Activated CD8-positive, alpha-beta memory T cell treated with anti-CD3 and anti-CD28 coated beads for 24 hours (primary cell): ENCODE measurements around the gene AAK1.
"Not testable (repeated sequence)": the region's sequence is repeated elsewhere in the genome, so short reads cannot be mapped to it uniquely, and the experiment has no call there.

ENCODE experiments used
- DNase-seq: peaks from one replicate; pipeline ENCODE4 v3.0.0-alpha.2; 2020

The AAK1 gene

GRCh38 chr2:69659349-69659748, 15.8 kb upstream of the AAK1 start:
- no peak for DNase-seq

GRCh38 chr2:69652206-69652605, 8.7 kb upstream of the AAK1 start:
- no peak for DNase-seq

GRCh38 chr2:69647196-69647595, 3.7 kb upstream of the AAK1 start:
- not testable (repeated sequence) for DNase-seq

- DNase-seq = no peak
These were observed 3.2 kb upstream of the AAK1 start for GRCh38 chr2:69646714-69647113.

- DNase-seq = no peak
These were observed 2.4 kb upstream of the AAK1 start for GRCh38 chr2:69645921-69646320.

GRCh38 chr2:69645031-69645431, 1.5 kb upstream of the AAK1 start:
- no peak for DNase-seq

- DNase-seq = no peak
These were observed 1.0 kb upstream of the AAK1 start for GRCh38 chr2:69644506-69644979.

GRCh38 chr2:69642709-69643601, 584 bp downstream of the AAK1 start:
- peak; percentile 88 for DNase-seq

- DNase-seq = no peak
These were observed 1.4 kb downstream of the AAK1 start for GRCh38 chr2:69641887-69642708.

GRCh38 chr2:69641471-69641870, 2.1 kb downstream of the AAK1 start:
- DNase-seq = no peak

- no peak for DNase-seq
These were observed 4.3 kb downstream of the AAK1 start for GRCh38 chr2:69639266-69639665.

- DNase-seq = no peak
These were observed 4.9 kb downstream of the AAK1 start for GRCh38 chr2:69638630-69639029.

GRCh38 chr2:69637923-69638322, 5.6 kb downstream of the AAK1 start:
- DNase-seq = no peak

GRCh38 chr2:69636395-69636794, 7.1 kb downstream of the AAK1 start:
- no peak for DNase-seq

- no peak for DNase-seq
These were observed 8.1 kb downstream of the AAK1 start for GRCh38 chr2:69635432-69635831.

GRCh38 chr2:69634196-69634821, 9.2 kb downstream of the AAK1 start:
- no peak for DNase-seq

- no peak for DNase-seq
These were observed 12.1 kb downstream of the AAK1 start for GRCh38 chr2:69631402-69631801.

GRCh38 chr2:69629921-69630608, 13.5 kb downstream of the AAK1 start:
- DNase-seq = peak; percentile 48

- peak; percentile 59 for DNase-seq
These were observed 15.1 kb downstream of the AAK1 start for GRCh38 chr2:69628325-69629021.

GRCh38 chr2:69625078-69625795, 18.3 kb downstream of the AAK1 start:
- no peak for DNase-seq

- no peak for DNase-seq
These were observed 18.9 kb downstream of the AAK1 start for GRCh38 chr2:69624611-69625010.
